GF-D8 (cell line): ENCODE data around the gene AKR1B1.

ENCODE experiments used
- DNase-seq: peaks from one replicate; lab custom pipeline; 2025; lab: John Stamatoyannopoulos, UW

Gene AKR1B1

GRCh38 chr7:134469622-134470021 lies 10.7 kb upstream of the AKR1B1 start:
- DNase-seq: no peak

- DNase-seq: no peak
These were observed 9.6 kb upstream of the AKR1B1 start for GRCh38 chr7:134468475-134468874.

GRCh38 chr7:134468054-134468453 lies 9.2 kb upstream of the AKR1B1 start:
- DNase-seq: no peak

- no peak for DNase-seq
These were observed 6.6 kb upstream of the AKR1B1 start for GRCh38 chr7:134465491-134465890.

GRCh38 chr7:134464496-134464895 lies 5.6 kb upstream of the AKR1B1 start:
- no peak for DNase-seq

- DNase-seq: no peak
These were observed 4.9 kb upstream of the AKR1B1 start for GRCh38 chr7:134463751-134464150.

- DNase-seq: no peak
These were observed 3.5 kb upstream of the AKR1B1 start for GRCh38 chr7:134462337-134462925.

- no peak for DNase-seq
These were observed 3.0 kb upstream of the AKR1B1 start for GRCh38 chr7:134461916-134462315.

- no peak for DNase-seq
These were observed 1.1 kb upstream of the AKR1B1 start for GRCh38 chr7:134459981-134460380.

- no peak for DNase-seq
These were observed 527 bp downstream of the AKR1B1 start for GRCh38 chr7:134458341-134458805.

- DNase-seq: no peak
These were observed 1.7 kb downstream of the AKR1B1 start for GRCh38 chr7:134457210-134457609.

- DNase-seq: no peak
These were observed 4.6 kb downstream of the AKR1B1 start for GRCh38 chr7:134454277-134454676.

GRCh38 chr7:134453518-134453917 lies 5.4 kb downstream of the AKR1B1 start:
- no peak for DNase-seq

- DNase-seq: no peak
These were observed 5.9 kb downstream of the AKR1B1 start for GRCh38 chr7:134452991-134453473.

- no peak for DNase-seq
These were observed 6.5 kb downstream of the AKR1B1 start for GRCh38 chr7:134452419-134452838.

- DNase-seq: no peak
These were observed 7.2 kb downstream of the AKR1B1 start for GRCh38 chr7:134451656-134452055.

- DNase-seq: no peak
These were observed 8.5 kb downstream of the AKR1B1 start for GRCh38 chr7:134450294-134451000.

GRCh38 chr7:134449680-134450079 lies 9.2 kb downstream of the AKR1B1 start:
- DNase-seq: no peak

- no peak for DNase-seq
These were observed 10.3 kb downstream of the AKR1B1 start for GRCh38 chr7:134448356-134449229.

GRCh38 chr7:134447383-134447782 lies 11.5 kb downstream of the AKR1B1 start:
- DNase-seq: no peak

- DNase-seq: no peak
These were observed 12.0 kb downstream of the AKR1B1 start for GRCh38 chr7:134446923-134447322.

GRCh38 chr7:134446446-134446845 lies 12.5 kb downstream of the AKR1B1 start:
- DNase-seq: no peak

GRCh38 chr7:134444961-134445315 lies 14.0 kb downstream of the AKR1B1 start:
- no peak for DNase-seq
